GM04503 (cell line): ENCODE measurements around the gene ZNF117.
"Not testable (repeated sequence)": the region's sequence is repeated elsewhere in the genome, so short reads cannot be mapped to it uniquely, and the experiment has no call there.

ENCODE experiments used
- DNase-seq: peaks from one replicate; pipeline ENCODE4 v3.0.0-alpha.2; 2012; ENCODE audit warnings: low read depth

The ZNF117 gene

GRCh38 chr7:64997164-64997908 lies 6.5 kb upstream of the ZNF117 start:
- no peak for DNase-seq

- DNase-seq: no peak
These were observed 5.5 kb upstream of the ZNF117 start for GRCh38 chr7:64996305-64996704.

GRCh38 chr7:64993901-64994300 lies 3.1 kb upstream of the ZNF117 start:
- no peak for DNase-seq

GRCh38 chr7:64992971-64993370 lies 2.1 kb upstream of the ZNF117 start:
- DNase-seq: no peak

- no peak for DNase-seq
These were observed 620 bp downstream of the ZNF117 start for GRCh38 chr7:64990216-64990615.

GRCh38 chr7:64978497-64979203 lies 12.2 kb downstream of the ZNF117 start:
- no peak for DNase-seq

- no peak for DNase-seq
These were observed 25.2 kb downstream of the ZNF117 start for GRCh38 chr7:64965594-64965993.

GRCh38 chr7:64959072-64959747 lies 31.6 kb downstream of the ZNF117 start:
- no peak for DNase-seq

- DNase-seq: peak; percentile 11
These were observed 39.5 kb downstream of the ZNF117 start for GRCh38 chr7:64951250-64951848.

- not testable (repeated sequence) for DNase-seq
These were observed 40.2 kb downstream of the ZNF117 start for GRCh38 chr7:64950673-64951072.

GRCh38 chr7:64948774-64949173 lies 42.1 kb downstream of the ZNF117 start:
- DNase-seq: not testable (repeated sequence)

GRCh38 chr7:64947252-64948000 lies 43.4 kb downstream of the ZNF117 start:
- no peak for DNase-seq

GRCh38 chr7:64946772-64947171 lies 44.1 kb downstream of the ZNF117 start:
- DNase-seq: no peak

GRCh38 chr7:64945503-64946175 lies 45.2 kb downstream of the ZNF117 start:
- DNase-seq: no peak

- not testable (repeated sequence) for DNase-seq
These were observed 46.0 kb downstream of the ZNF117 start for GRCh38 chr7:64944667-64945502.

GRCh38 chr7:64940021-64940420 lies 50.8 kb downstream of the ZNF117 start:
- not testable (repeated sequence) for DNase-seq

- no peak for DNase-seq
These were observed 52.3 kb downstream of the ZNF117 start for GRCh38 chr7:64938540-64938939.

- DNase-seq: no peak
These were observed 56.4 kb downstream of the ZNF117 start for GRCh38 chr7:64934478-64934877.

- not testable (repeated sequence) for DNase-seq
These were observed 62.3 kb downstream of the ZNF117 start for GRCh38 chr7:64928252-64929187.
